HepG2 (cell line): ENCODE measurements around the gene SGSM1. TPM values are rescaled to one million over a fixed set of nuclear protein-coding genes. Genes with fewer than 3 reads are reported as not detected.

Source experiments
- ATAC-seq: fragments of 200-7000 bp; cut with Tn5 transposase; 3 replicates; pipeline ENCODE4 v1.9.1; 2020; ENCODE audit warnings: mild to moderate bottlenecking, moderate library complexity
- BruUV-seq: library from RNA; stranded (reverse); fragments of 400-500 nt; replicated peaks from 2 replicates; lab custom pipeline; 2021; lab: Mats Ljungman, UMichigan
- CTCF ChIA-PET: fragments of 300-600 bp; formaldehyde crosslinking; extraction: SDS; loops from one replicate; lab custom pipeline; 2021; ENCODE audit warnings: low total read pairs, inconsistent platforms, low intra/inter-chr PET ratio; lab: Yijun Ruan, JAX
- POLR2A ChIA-PET: fragments of 350-600 bp; sonication (Branson Sonifier 250); formaldehyde crosslinking; loops from one replicate; lab custom pipeline; 2020; ENCODE audit warnings: antibody characterized with exemption, inconsistent platforms; lab: Yijun Ruan, JAX
- DNase-seq: peaks from one replicate; pipeline ENCODE4 v3.0.0-alpha.2; 2015; ENCODE audit warnings: low spot score
- FAIRE-seq: peaks from 3 replicates; lab custom pipeline; 2011; peaks lifted over from hg19 to GRCh38; lab: Jason Lieb, UNC
- H2AFZ ChIP-seq: one replicate; pipeline ENCODE4 v1.6.1; 2011; ENCODE audit warnings: low read length, inconsistent platforms
- H3K27ac ChIP-seq: fragments of 300-600 bp; 3 replicates; pipeline ENCODE4 v1.8.0; 2011; ENCODE audit warnings: mixed run types, mild to moderate bottlenecking, mixed read lengths, low read length, inconsistent platforms; ENCODE audit not compliant: insufficient read depth; ENCODE audit errors: extremely low read length
- H3K27me3 ChIP-seq, 2 experiments: fragments of 200-600 bp in 1 of 2; 2 replicates in 1 of 2; 3 replicates in 1 of 2; pipeline versions ENCODE4 v1.6.0 to v1.8.0; 2011; ENCODE audit warnings: low read length in 2 of 2, mild to moderate bottlenecking in 2 of 2, moderate library complexity in 2 of 2, inconsistent platforms in 1 of 2; ENCODE audit not compliant: insufficient read depth in 2 of 2, control insufficient read depth in 1 of 2
- H3K36me3 ChIP-seq, 2 experiments: fragments of 200-600 bp in 1 of 2; replicated peaks in 1 of 2; 2 replicates in 1 of 2; 3 replicates in 1 of 2; pipeline versions ENCODE4 v1.5.1 to v1.8.0; 2011; ENCODE audit warnings: low read length in 2 of 2, inconsistent platforms in 1 of 2; ENCODE audit not compliant: insufficient read depth in 2 of 2, control insufficient read depth in 1 of 2
- H3K4me1 ChIP-seq: 2 replicates; pipeline ENCODE4 v1.5.1; 2012; ENCODE audit warnings: low read length, inconsistent platforms; ENCODE audit not compliant: insufficient read depth
- H3K4me2 ChIP-seq: 2 replicates; pipeline ENCODE4 v1.6.0; 2011; ENCODE audit warnings: low read depth, low read length, inconsistent platforms
- H3K4me3 ChIP-seq, 3 experiments: fragments of 200-600 bp in 1 of 3; sonication (generic), shearing (Covaris generic) in 1 of 3; replicated peaks in 1 of 3; 2 replicates each; pipeline ENCODE4 v1.5.1; 2011 to 2016; ENCODE audit warnings: low read length in 3 of 3, inconsistent platforms in 2 of 3, low read depth in 2 of 3, mild to moderate bottlenecking in 2 of 3, control low read depth in 1 of 3, mixed read lengths in 1 of 3; ENCODE audit not compliant: insufficient read depth in 1 of 3
- H3K79me2 ChIP-seq: one replicate; pipeline ENCODE4 v1.6.1; 2011; ENCODE audit warnings: low read length, inconsistent platforms; ENCODE audit not compliant: insufficient read depth
- H3K9ac ChIP-seq: 2 replicates; pipeline ENCODE4 v1.6.0; 2011; ENCODE audit warnings: mild to moderate bottlenecking, low read depth, low read length, inconsistent platforms; ENCODE audit not compliant: insufficient read depth
- H3K9me3 ChIP-seq: 2 replicates; pipeline ENCODE4 v1.5.1; 2012; ENCODE audit warnings: mild to moderate bottlenecking, low read length
- H4K20me1 ChIP-seq: 2 replicates; pipeline ENCODE4 v1.6.0; 2011; ENCODE audit warnings: inconsistent platforms, mild to moderate bottlenecking, low read length, moderate library complexity; ENCODE audit not compliant: insufficient read depth
- DR1 ChIP-seq: sonication (generic); formaldehyde crosslinking; IDR thresholded peaks from 2 replicates; pipeline ENCODE4 v1.8.0; 2021; ENCODE audit warnings: mild to moderate bottlenecking, missing genetic modification reagents, inconsistent platforms
- FOSL2 ChIP-seq: sonication (generic); formaldehyde crosslinking; IDR thresholded peaks from 2 replicates; pipeline ENCODE4 v1.4.0; 2020; ENCODE audit warnings: missing genetic modification reagents
- GLI4 ChIP-seq: sonication (generic); formaldehyde crosslinking; IDR thresholded peaks from 2 replicates; pipeline ENCODE4 v1.5.1; 2020; ENCODE audit warnings: missing genetic modification reagents, mild to moderate bottlenecking, moderate library complexity, borderline replicate concordance
- LCORL ChIP-seq, 2 experiments: fragments of 450-650 bp in 1 of 2; sonication (generic) in 1 of 2; formaldehyde crosslinking in 1 of 2; IDR thresholded peaks; 2 replicates each; pipeline versions ENCODE4 v1.5.0 to v1.6.1; 2017 to 2020; ENCODE audit warnings: antibody characterized with exemption in 1 of 2, missing genetic modification reagents in 1 of 2
- RELA ChIP-seq: sonication (generic); formaldehyde crosslinking; IDR thresholded peaks from 2 replicates; pipeline ENCODE4 v1.4.0; 2020; ENCODE audit warnings: missing genetic modification reagents
- TMF1 ChIP-seq: sonication (generic); formaldehyde crosslinking; IDR thresholded peaks from 2 replicates; pipeline ENCODE4 v1.8.1; 2022; ENCODE audit warnings: low read depth, missing genetic modification reagents
- ZNF563 ChIP-seq: sonication (generic); formaldehyde crosslinking; IDR thresholded peaks from 2 replicates; pipeline ENCODE4 v1.8.0; 2022; ENCODE audit warnings: mild to moderate bottlenecking, moderate library complexity, missing genetic modification reagents
- ZNF629 ChIP-seq: sonication (generic); formaldehyde crosslinking; conservative IDR thresholded peaks from 2 replicates; pipeline ENCODE4 v1.5.0; 2020; ENCODE audit warnings: missing genetic modification reagents
- WGBS: methylation state at CpG from one replicate; pipeline ENCODE4 v1.1.6; 2017; ENCODE audit warnings: low lambda C conversion rate; 5-methylcytosine and 5-hydroxymethylcytosine counted together
- in situ Hi-C: cut with HindIII; loops from 2 replicates; pipeline ENCODE4 v1.10.0; 2017; ENCODE audit warnings: low pct_unique_long_range_greater_than_20kb; ENCODE audit not compliant: extremely low pct_ligation_motif_present
- intact Hi-C: fragments of 100-400 bp; cut with micrococcal nuclease; formaldehyde crosslinking; loops from one replicate; pipeline ENCODE4 v1.10.0; 2022; ENCODE audit not compliant: unreplicated experiment
- polyA plus RNA-seq, 8 experiments: library from polyadenylated mRNA; depleted of rRNA in 3 of 8; stranded (reverse) in 7 of 8; unstranded in 1 of 8; fragments of >200 nt; fragmentation: Illumina TruSeq in 4 of 8; extraction: Trizol in 4 of 8; gene quantifications; 2 replicates each; pipeline versions ENCODE4 v1.2.1 to v1.2.3, GENCODE V29; 2011 to 2016; ENCODE audit warnings: low read depth in 4 of 8, missing spikeins in 1 of 8, mixed read lengths in 1 of 8; ENCODE audit not compliant: insufficient read depth in 1 of 8
- total RNA-seq, 5 experiments: library from RNA; depleted of rRNA; stranded (reverse); fragments of >200 nt; fragmentation: Illumina TruSeq; extraction: Trizol; gene quantifications; 2 replicates each; pipeline ENCODE4 v1.2.3, GENCODE V29; 2016; ENCODE audit warnings: low read depth in 1 of 5
- TF ChIP-seq, protein P1 (sequence below): sonication (generic); formaldehyde crosslinking; IDR thresholded peaks from 2 replicates; pipeline ENCODE4 v1.5.0; 2020; ENCODE audit warnings: missing genetic modification reagents
- TF ChIP-seq, protein P2 (sequence below): sonication (generic); formaldehyde crosslinking; IDR thresholded peaks from 2 replicates; pipeline ENCODE4 v1.5.0; 2020; ENCODE audit warnings: mild to moderate bottlenecking, missing genetic modification reagents, borderline replicate concordance
- TF ChIP-seq, protein P3 (sequence below): IDR thresholded peaks from 2 replicates; pipeline ENCODE4 v1.6.1; 2016; ENCODE audit warnings: low read depth, borderline replicate concordance

SGSM1 gene
- total and polyA plus RNA-seq, 2 of the 13 experiments (the other 11 are each of a cell fraction or from before 2014, with no cell fraction given) = 0.07 TPM; not detected in 1

DNA sequence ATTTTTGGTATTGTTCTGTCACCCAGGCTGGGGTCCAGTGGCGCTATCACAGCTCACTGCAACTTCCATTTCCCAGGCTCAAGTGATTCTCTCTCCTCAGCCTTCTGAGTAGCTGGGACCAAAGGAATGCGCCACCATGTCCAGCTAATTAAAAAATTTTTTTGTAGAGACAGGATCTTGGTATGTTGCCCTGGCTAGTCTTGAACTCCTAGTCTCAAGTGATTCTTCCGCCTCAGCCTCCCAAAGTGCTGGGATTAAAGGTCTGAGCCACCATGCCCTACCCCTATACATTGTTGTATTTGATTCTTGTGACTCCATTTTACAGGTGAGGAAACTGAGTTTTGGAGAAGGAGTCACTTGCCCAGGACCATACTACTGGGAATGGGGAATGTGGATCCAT, 158.4 kb downstream of the SGSM1 start:
- Histone ChIP-seq H3K36me3 (peaks cover 0 to 5% of the 10 kb centered on the region in 2 experiments; a peak in 1 of 5 replicates), H3K9me3 (no peaks in the 10 kb centered on the region), H3K27ac (no peak overlapping the region), H3K9ac (no peak overlapping the region), H2AFZ (no peak overlapping the region), H3K4me2 (no peak overlapping the region), H3K79me2 (peaks cover 56% of the 10 kb centered on the region), H4K20me1 (no peaks in the 10 kb centered on the region), H3K27me3 (no peaks in the 10 kb centered on the region), H3K4me1 (peaks cover 32% of the 10 kb centered on the region), H3K4me3 (no peak overlapping the region)
- FAIRE-seq = no peak
- ChIA-PET POLR2A (no interaction called here), CTCF (no interaction called here)
- in situ Hi-C loops = no loop called here
- intact Hi-C loops = no loop called here
- 100% methylated on average over 3 of the region's 3 CpGs for WGBS
- TF ChIP-seq FOSL2 (no peak), ZNF629 (peak; percentile 56)
- DNase-seq = no peak
- no TSS peak for BruUV-seq
- no peak for ATAC-seq

DNA sequence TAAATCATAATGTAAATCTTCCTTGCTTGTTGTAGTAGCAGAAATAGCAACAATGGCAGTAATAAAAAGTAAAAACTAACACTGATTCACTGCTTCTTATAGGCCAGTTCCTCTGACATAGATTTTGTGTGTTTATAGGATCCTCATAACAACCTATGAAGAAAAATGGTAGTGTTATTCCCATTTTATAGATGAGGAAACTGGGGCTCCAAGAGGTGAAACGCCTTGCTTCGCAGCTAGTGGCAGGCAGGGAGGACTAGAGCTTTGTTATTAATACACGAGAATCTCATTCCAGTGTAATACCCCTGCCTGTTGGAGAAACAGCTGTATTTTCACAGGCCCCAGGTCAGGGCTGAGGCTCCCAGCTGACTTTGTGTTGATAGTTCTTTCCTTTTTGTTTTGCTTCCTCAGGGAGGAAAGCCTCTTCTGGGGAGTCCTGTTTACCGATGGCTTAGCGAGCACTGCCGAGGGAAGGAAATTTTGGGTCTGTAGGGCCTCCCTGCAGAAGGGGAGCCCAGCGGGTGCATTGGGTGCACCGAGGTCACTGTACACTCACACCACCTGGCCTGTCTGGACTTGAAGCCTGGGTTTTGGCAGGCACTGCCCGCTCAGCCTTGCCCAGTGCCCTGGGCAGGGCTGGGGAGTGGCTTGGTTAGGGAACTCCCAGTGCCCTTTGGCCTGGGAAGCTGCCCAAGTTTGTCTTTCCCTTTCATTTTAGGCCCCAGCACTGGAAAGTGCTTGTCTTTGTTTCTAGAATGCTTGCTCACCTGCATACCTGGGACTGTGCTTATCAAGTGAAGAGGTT, 160.0 kb downstream of the SGSM1 start:
- peak; percentile 81 for FAIRE-seq
- peak overlapping the region; percentile 38 to 69 (median 49); a peak in 5 of 6 replicates for H3K4me3 ChIP-seq
- peaks cover 43% of the 10 kb centered on the region for H3K4me1 ChIP-seq
- peak; percentile 89 for ATAC-seq
- peak overlapping the region; percentile 56 for H3K27ac ChIP-seq
- H4K20me1 ChIP-seq = no peaks in the 10 kb centered on the region
- peak overlapping the region; percentile 78 for H3K4me2 ChIP-seq
- H3K9me3 ChIP-seq = no peaks in the 10 kb centered on the region
- H3K79me2 ChIP-seq = peaks cover 58% of the 10 kb centered on the region
- intact Hi-C loops = loop anchor here (5.0 kb wide), 1 partner anchor 36 kb away; no protein-coding TSS in a partner anchor
- DNase-seq = peak; percentile 67
- ChIA-PET CTCF (no interaction called here), POLR2A (interaction anchor here (0.8 to 1.4 kb wide), 3 partner anchors 12 to 144 kb away, joined by 4 to 9 read pairs (median 5); no protein-coding TSS in a partner anchor)
- H3K9ac ChIP-seq = peak overlapping the region; percentile 61
- no TSS peak for BruUV-seq
- in situ Hi-C loops = no loop called here
- 5% methylated on average over 9 of the region's 9 CpGs for WGBS
- peaks cover 0 to 5% of the 10 kb centered on the region in 2 experiments; a peak in 1 of 5 replicates for H3K36me3 ChIP-seq
- peak overlapping the region; percentile 7 for H2AFZ ChIP-seq
- H3K27me3 ChIP-seq = no peaks in the 10 kb centered on the region
- TF ChIP-seq, protein P1, sequence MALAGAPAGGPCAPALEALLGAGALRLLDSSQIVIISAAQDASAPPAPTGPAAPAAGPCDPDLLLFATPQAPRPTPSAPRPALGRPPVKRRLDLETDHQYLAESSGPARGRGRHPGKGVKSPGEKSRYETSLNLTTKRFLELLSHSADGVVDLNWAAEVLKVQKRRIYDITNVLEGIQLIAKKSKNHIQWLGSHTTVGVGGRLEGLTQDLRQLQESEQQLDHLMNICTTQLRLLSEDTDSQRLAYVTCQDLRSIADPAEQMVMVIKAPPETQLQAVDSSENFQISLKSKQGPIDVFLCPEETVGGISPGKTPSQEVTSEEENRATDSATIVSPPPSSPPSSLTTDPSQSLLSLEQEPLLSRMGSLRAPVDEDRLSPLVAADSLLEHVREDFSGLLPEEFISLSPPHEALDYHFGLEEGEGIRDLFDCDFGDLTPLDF (CRISPR knock-in tag) = no peak
- TF ChIP-seq GLI4 (CRISPR knock-in tag) (no peak), RELA (CRISPR knock-in tag) (no peak), LCORL (IDR thresholded peaks at IDR 0.05) (no peak), LCORL (CRISPR knock-in tag; IDR thresholded peaks at IDR 0.05) (peak; percentile 85), DR1 (CRISPR knock-in tag) (no peak), ZNF563 (CRISPR knock-in tag) (no peak), TMF1 (CRISPR knock-in tag) (no peak)
- TF ChIP-seq, protein P2, sequence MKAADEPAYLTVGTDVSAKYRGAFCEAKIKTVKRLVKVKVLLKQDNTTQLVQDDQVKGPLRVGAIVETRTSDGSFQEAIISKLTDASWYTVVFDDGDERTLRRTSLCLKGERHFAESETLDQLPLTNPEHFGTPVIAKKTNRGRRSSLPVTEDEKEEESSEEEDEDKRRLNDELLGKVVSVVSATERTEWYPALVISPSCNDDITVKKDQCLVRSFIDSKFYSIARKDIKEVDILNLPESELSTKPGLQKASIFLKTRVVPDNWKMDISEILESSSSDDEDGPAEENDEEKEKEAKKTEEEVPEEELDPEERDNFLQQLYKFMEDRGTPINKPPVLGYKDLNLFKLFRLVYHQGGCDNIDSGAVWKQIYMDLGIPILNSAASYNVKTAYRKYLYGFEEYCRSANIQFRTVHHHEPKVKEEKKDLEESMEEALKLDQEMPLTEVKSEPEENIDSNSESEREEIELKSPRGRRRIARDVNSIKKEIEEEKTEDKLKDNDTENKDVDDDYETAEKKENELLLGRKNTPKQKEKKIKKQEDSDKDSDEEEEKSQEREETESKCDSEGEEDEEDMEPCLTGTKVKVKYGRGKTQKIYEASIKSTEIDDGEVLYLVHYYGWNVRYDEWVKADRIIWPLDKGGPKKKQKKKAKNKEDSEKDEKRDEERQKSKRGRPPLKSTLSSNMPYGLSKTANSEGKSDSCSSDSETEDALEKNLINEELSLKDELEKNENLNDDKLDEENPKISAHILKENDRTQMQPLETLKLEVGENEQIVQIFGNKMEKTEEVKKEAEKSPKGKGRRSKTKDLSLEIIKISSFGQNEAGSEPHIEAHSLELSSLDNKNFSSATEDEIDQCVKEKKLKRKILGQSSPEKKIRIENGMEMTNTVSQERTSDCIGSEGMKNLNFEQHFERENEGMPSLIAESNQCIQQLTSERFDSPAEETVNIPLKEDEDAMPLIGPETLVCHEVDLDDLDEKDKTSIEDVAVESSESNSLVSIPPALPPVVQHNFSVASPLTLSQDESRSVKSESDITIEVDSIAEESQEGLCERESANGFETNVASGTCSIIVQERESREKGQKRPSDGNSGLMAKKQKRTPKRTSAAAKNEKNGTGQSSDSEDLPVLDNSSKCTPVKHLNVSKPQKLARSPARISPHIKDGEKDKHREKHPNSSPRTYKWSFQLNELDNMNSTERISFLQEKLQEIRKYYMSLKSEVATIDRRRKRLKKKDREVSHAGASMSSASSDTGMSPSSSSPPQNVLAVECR = peak; percentile 44
- TF ChIP-seq, protein P3, sequence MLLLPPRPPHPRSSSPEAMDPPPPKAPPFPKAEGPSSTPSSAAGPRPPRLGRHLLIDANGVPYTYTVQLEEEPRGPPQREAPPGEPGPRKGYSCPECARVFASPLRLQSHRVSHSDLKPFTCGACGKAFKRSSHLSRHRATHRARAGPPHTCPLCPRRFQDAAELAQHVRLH (CRISPR knock-in tag) = no peak
